Purkinje cell (primary cell): ENCODE results near the gene MRAS. TPM values are rescaled to one million over a fixed set of nuclear protein-coding genes. Genes with fewer than 3 reads are reported as not detected.

Source experiments
- polyA plus RNA-seq: library from polyadenylated mRNA; unstranded; fragments of >200 nt; fragmentation: Nextera tagmentation; gene quantifications from 2 replicates; pipeline ENCODE4 v1.2.1, GENCODE V29; 2014

Gene MRAS
- 22.5 and 24.3 TPM in 2 replicates for polyA plus RNA-seq

DNA sequence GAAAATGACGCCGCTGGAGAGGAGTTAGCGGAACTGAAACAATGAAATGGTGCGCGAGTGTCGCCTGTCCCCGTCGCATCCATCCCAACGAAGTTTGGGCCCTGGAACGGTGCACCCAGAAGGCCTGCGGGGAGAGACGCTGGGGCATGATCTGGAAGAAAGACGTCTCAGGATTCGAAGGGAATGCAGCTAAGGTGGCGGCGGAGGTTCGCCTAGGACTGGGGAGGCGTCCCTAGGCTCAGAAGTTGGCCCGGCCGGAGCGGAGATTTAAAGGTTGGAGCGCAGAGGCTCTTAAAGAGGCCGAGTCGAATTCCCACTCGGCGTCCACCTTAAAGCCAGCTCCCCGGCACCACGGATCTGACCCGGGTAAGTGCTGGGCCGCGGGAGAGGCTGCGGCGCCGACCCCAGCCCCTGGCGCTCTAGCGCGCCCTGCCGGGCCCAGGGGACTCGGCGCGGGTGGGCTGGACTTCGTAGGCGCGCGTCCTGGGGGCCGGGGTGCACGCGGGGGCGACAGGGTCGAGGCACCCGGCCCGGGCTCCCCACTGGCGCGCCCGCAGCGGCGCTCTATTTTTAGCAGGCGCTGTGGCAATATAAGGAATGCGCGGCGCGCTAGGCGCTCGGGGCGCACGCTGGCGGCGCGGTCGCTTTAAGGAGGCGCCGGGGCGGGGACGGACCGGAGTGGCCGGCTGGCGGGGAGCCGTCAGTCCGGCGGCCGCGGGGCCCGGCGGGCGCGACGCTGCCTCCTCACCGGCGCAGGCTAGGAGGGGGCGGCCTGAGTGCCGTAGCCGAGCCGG, at the start of gene MRAS:
Gene MRAS (plus strand): TSS at position 620 of the 794 bp plus-strand sequence. CDS start 24,305 bp downstream, outside the sequence.

DNA sequence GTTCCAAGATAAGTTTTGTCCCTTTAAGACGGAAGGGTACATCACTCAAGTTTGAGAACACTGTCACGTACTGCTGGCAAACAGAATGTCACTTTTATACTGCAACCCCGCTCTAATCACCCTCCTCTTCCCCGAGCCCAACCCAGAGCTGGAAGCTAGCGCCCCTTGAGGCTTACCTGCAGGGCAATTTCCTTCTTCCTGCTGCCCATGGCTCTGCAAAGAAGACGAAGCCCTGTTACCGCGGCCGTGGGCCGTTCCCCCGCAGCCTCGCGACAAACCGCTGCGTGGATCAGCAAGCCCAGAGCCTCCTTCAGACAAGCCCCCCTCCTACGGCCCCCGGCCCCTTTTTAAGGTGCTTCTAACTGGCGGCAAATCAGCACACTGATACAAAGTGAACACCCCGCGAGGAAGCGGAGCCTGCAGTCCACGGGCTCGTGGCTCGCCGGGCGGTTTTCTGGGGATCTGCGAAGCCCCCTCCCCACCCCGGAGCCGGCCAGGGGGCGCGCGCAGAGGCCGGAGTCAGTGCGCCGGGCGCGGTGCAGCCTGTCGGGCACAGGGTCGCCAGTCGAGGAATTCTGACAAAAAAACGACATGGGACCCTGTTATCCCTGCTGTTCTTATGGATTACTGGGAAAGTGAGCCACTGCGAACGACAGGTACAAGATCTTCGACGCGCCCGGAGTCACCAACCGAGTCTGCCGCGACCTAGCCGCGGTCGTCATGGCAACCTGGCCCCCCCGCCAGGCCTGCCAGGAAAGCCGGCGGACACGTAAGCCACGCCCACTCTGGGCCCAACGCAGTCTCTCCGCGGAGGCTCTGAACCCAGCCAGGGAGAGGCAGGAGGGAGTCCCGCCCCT, 19.0 kb upstream of the MRAS start, which contains the start of gene NME9:
Gene NME9 (minus strand): TSS at position 725 of the 857 bp plus-strand sequence. CDS start 516 bp downstream, at position 209.

DNA sequence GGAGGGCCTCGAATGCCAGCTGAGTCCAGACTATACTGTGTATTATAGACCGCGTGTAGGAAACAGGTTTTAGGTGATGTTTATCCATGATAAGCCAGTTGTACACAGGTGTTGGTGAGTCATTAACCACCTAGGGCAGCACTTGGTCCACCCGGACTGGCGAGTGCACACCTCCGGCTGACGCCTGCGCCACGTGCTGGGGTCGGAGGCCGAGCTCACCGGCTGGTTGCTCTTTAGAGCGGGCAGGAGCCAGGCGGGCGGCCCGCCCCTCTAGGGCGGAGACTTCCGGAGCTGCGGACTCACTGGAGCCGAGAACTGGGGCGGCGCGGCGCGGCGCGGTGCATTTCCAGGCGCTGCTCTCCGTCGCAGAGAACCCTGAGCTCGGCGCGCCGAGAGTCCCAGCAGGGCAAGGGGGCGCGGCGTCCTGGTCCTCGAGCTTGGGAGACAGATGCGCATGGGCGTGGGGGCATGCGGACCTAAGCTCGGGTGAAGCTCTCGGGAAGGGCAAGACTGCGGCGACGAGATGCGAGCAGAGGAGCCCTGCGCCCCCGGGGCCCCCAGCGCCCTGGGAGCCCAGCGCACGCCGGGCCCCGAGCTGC, 86.0 kb downstream of the MRAS start, which contains the start of gene ESYT3:
Gene ESYT3 (plus strand): TSS at position 341 of the 599 bp plus-strand sequence. CDS start 183 bp downstream, at position 524.

Other genes with a start within 250 kb of the MRAS start
- gene DZIP1L, start 233.0 kb upstream of the MRAS start, polyA plus RNA-seq = not detected in 2 replicates
- gene A4GNT, start 216.2 kb upstream of the MRAS start, polyA plus RNA-seq = not detected in 2 replicates
- 7.1 and 7.7 TPM in 2 replicates for gene DBR1, start 173.7 kb upstream of the MRAS start, polyA plus RNA-seq
- gene ARMC8, start 161.3 kb upstream of the MRAS start, polyA plus RNA-seq = 34.8 and 59.0 TPM in 2 replicates
- gene NME9, start 18.7 kb upstream of the MRAS start, polyA plus RNA-seq = 5.3 and 6.2 TPM in 2 replicates
- gene ESYT3, start 86.0 kb downstream of the MRAS start, polyA plus RNA-seq = 5.1 and 12.4 TPM in 2 replicates
- gene CEP70, start 245.7 kb downstream of the MRAS start, polyA plus RNA-seq = 23.7 and 31.9 TPM in 2 replicates